Suppressor macrophage (primary cell): ENCODE measurements around the gene SIRT1.
"Not testable (repeated sequence)": the region's sequence is repeated elsewhere in the genome, so short reads cannot be mapped to it uniquely, and the experiment has no call there.

Experiments
- DNase-seq, 4 experiments: peaks; one replicate each; pipeline ENCODE4 v3.0.0-alpha.2; 2020 to 2022

Gene SIRT1

GRCh38 chr10:67966035-67966434, 81.6 kb downstream of the SIRT1 start:
- not testable (repeated sequence) for DNase-seq
